Endothelial cell of umbilical vein (primary cell): ENCODE data around the gene MAP3K7CL. TPM values are rescaled to one million over a fixed set of nuclear protein-coding genes. Genes with fewer than 3 reads are reported as not detected.

Experiments
- BruUV-seq: library from RNA; stranded (reverse); fragments of 400-500 nt; replicated peaks from 2 replicates; lab custom pipeline; 2021; lab: Mats Ljungman, UMichigan
- CTCF ChIA-PET: fragments of 300-600, 350-600 bp; sonication (Branson Sonifier 250); formaldehyde crosslinking; loops from one replicate; lab custom pipeline; 2021; ENCODE audit warnings: antibody characterized with exemption, inconsistent platforms; lab: Charles Lee
- POLR2A ChIA-PET: fragments of 300-600, 350-600 bp; sonication (Branson Sonifier 250); formaldehyde crosslinking; loops from one replicate; lab custom pipeline; 2021; ENCODE audit warnings: antibody characterized with exemption, inconsistent platforms; lab: Charles Lee
- DNase-seq: peaks from one replicate; pipeline ENCODE4 v3.0.0-alpha.2; 2011; ENCODE audit warnings: low read depth, low spot score
- FAIRE-seq: peaks from 2 replicates; lab custom pipeline; 2011; peaks lifted over from hg19 to GRCh38; lab: Jason Lieb, UNC
- H2AFZ ChIP-seq: 2 replicates; pipeline ENCODE4 v1.6.0; 2012; ENCODE audit warnings: low read depth, low read length, control low read depth, inconsistent platforms
- H3K27ac ChIP-seq: 2 replicates; pipeline ENCODE4 v1.5.1; 2011; ENCODE audit warnings: low read depth, mild to moderate bottlenecking, control low read depth, low read length, moderate library complexity; ENCODE audit not compliant: insufficient read depth
- H3K27me3 ChIP-seq, 2 experiments: 2 replicates each; pipeline versions ENCODE4 v1.6.0 to v1.6.1; 2011; ENCODE audit warnings: low read length in 2 of 2, mixed read lengths in 1 of 2; ENCODE audit not compliant: control insufficient read depth in 2 of 2, insufficient read depth in 2 of 2
- H3K36me3 ChIP-seq, 2 experiments: 2 replicates in 1 of 2; 3 replicates in 1 of 2; pipeline ENCODE4 v1.5.1; 2011; ENCODE audit warnings: low read length in 2 of 2, mild to moderate bottlenecking in 1 of 2, moderate library complexity in 1 of 2; ENCODE audit not compliant: control insufficient read depth in 2 of 2, insufficient read depth in 2 of 2; ENCODE audit errors: extremely low read depth in 1 of 2
- H3K4me1 ChIP-seq: 3 replicates; pipeline ENCODE4 v1.5.1; 2011; ENCODE audit warnings: mild to moderate bottlenecking, low read length; ENCODE audit not compliant: control insufficient read depth, insufficient read depth; ENCODE audit errors: extremely low read depth
- H3K4me2 ChIP-seq: 2 replicates; pipeline ENCODE4 v1.6.1; 2011; ENCODE audit warnings: low read length, control low read depth, mixed read lengths; ENCODE audit not compliant: insufficient read depth
- H3K4me3 ChIP-seq, 3 experiments: fragments of 200-600 bp in 1 of 3; sonication (generic), shearing (Covaris generic) in 1 of 3; replicated peaks in 1 of 3; 2 replicates each; pipeline ENCODE4 v1.5.1; 2011 to 2016; ENCODE audit warnings: control low read depth in 3 of 3, low read length in 3 of 3, mild to moderate bottlenecking in 2 of 3, inconsistent platforms in 1 of 3, low read depth in 1 of 3, moderate library complexity in 1 of 3; ENCODE audit not compliant: insufficient read depth in 1 of 3
- H3K79me2 ChIP-seq: 2 replicates; pipeline ENCODE4 v1.6.0; 2012; ENCODE audit warnings: low read length, inconsistent platforms; ENCODE audit not compliant: control insufficient read depth, insufficient read depth
- H3K9ac ChIP-seq: replicated peaks from 2 replicates; pipeline ENCODE3; 2011; ENCODE audit warnings: low read length, control low read depth; ENCODE audit not compliant: insufficient read depth; ENCODE audit errors: extremely low read depth
- H3K9me1 ChIP-seq: replicated peaks from 3 replicates; pipeline ENCODE4 v1.6.0; 2011; ENCODE audit warnings: mild to moderate bottlenecking, low read length; ENCODE audit not compliant: control insufficient read depth, insufficient read depth; ENCODE audit errors: extremely low read depth
- H3K9me3 ChIP-seq: replicated peaks from 2 replicates; pipeline ENCODE4 v1.5.1; 2012; ENCODE audit warnings: low read length, inconsistent platforms; ENCODE audit not compliant: control insufficient read depth, insufficient read depth
- H4K20me1 ChIP-seq: replicated peaks from 2 replicates; pipeline ENCODE3; 2011; ENCODE audit warnings: mild to moderate bottlenecking, low read length; ENCODE audit not compliant: control insufficient read depth, insufficient read depth; ENCODE audit errors: extremely low read depth
- CTCF ChIP-seq, 2 donors: IDR thresholded peaks; 1 replicate in 1 of 2; 2 replicates in 1 of 2; pipeline ENCODE4 v1.5.1; 2011; ENCODE audit warnings: low read length in 2 of 2, mild to moderate bottlenecking in 2 of 2, moderate library complexity in 2 of 2, control low read depth in 1 of 2, inconsistent platforms in 1 of 2, low read depth in 1 of 2; ENCODE audit not compliant: insufficient read depth in 1 of 2; ENCODE audit errors: extremely low read depth in 1 of 2
- EZH2 ChIP-seq: IDR thresholded peaks from 2 replicates; pipeline ENCODE4 v1.6.1; 2012; ENCODE audit warnings: borderline replicate concordance, low read depth, mild to moderate bottlenecking, moderate library complexity, low read length, inconsistent platforms; ENCODE audit not compliant: severe bottlenecking
- FOS ChIP-seq: IDR thresholded peaks from 2 replicates; pipeline ENCODE4 v1.6.1; 2011; ENCODE audit warnings: mild to moderate bottlenecking, low read length, moderate library complexity, borderline replicate concordance; ENCODE audit not compliant: insufficient read depth
- GATA2 ChIP-seq: IDR thresholded peaks from 2 replicates; pipeline ENCODE4 v1.7.0; 2011; ENCODE audit warnings: low read depth, mild to moderate bottlenecking, moderate library complexity, mixed read lengths, low read length; ENCODE audit not compliant: insufficient read length, insufficient read depth
- JUN ChIP-seq: IDR thresholded peaks from 2 replicates; pipeline ENCODE4 v1.6.1; 2011; ENCODE audit warnings: borderline replicate concordance, low read depth; ENCODE audit not compliant: insufficient read length, insufficient read depth
- MYC ChIP-seq: IDR thresholded peaks from one replicate; pipeline ENCODE4 v1.6.1; 2011; ENCODE audit warnings: mild to moderate bottlenecking, low read depth, low read length
- POLR2A ChIP-seq: IDR thresholded peaks from 2 replicates; pipeline ENCODE4 v1.6.1; 2012; ENCODE audit warnings: low read depth, mild to moderate bottlenecking, control low read depth, low read length
- POLR2AphosphoS5 ChIP-seq: IDR thresholded peaks from 2 replicates; pipeline ENCODE4 v1.6.1; 2012; ENCODE audit warnings: low read depth, mild to moderate bottlenecking, control low read depth, low read length, moderate library complexity; ENCODE audit not compliant: insufficient read depth
- dilution Hi-C: fragments of 300-500 bp; cut with MboI; formaldehyde crosslinking; loops from one replicate; pipeline ENCODE4 v1.15.0; 2019; ENCODE audit warnings: low sequenced_read_pairs; ENCODE audit not compliant: extremely low pct_ligation_motif_present
- intact Hi-C: fragments of 100-400 bp; cut with micrococcal nuclease; formaldehyde crosslinking; loops from one replicate; pipeline ENCODE4 v1.10.0; 2022
- polyA plus RNA-seq, 4 experiments: library from polyadenylated mRNA; depleted of rRNA in 3 of 4; stranded (reverse) in 3 of 4; unstranded in 1 of 4; fragments of >200 nt; gene quantifications; 2 replicates each; pipeline versions ENCODE4 v1.2.1 to v1.2.3, GENCODE V29; 2011 to 2012; ENCODE audit warnings: missing spikeins in 1 of 4
- total RNA-seq: library from RNA; stranded (reverse); gene quantifications from 2 replicates; pipeline ENCODE4 v1.2.3, GENCODE V29; 2021
- TF ChIP-seq, protein P1 (sequence below): IDR thresholded peaks from 2 replicates; pipeline ENCODE4 v1.6.1; 2011; ENCODE audit not compliant: insufficient read depth, insufficient read length

MAP3K7CL gene
- total and polyA plus RNA-seq, 2 donors (not counting 3 experiments of a cell fraction or from before 2014, with no cell fraction given): 6.1 to 8.1 TPM

DNA sequence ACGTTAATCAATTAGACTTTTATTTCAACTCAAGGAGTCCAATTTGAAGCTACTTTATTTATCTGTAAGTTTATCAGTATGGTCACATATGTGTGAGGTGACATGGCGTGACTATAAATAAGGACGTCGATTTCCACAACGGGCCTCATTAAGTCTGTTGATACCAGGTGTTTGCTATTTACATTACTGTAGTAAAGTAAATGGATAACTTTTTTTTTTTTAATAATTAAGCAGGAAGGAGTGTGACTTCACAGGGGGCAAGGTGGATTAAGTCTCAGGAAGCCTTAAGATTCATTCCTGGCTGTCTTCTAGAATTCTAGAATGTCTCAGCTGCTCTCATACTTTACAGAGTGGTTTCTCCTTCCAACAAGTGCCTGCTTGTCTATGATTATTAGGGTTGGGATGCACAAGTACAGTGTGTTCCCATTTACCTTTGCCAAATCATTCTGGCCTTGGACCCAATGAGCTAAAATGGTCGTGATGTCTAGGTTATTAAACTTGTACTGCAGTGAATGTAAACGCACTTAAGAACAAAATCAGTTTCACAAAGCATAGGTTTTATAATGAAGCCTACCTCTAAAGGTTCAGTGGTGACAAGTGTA, 15.5 kb downstream of the MAP3K7CL start:
- Histone ChIP-seq H3K9me1 (no peaks in the 10 kb centered on the region), H2AFZ (peak overlapping the region; percentile 14), H3K79me2 (no peaks in the 10 kb centered on the region), H3K27me3 (no peaks in the 10 kb centered on the region), H3K27ac (peak overlapping the region; percentile 97), H3K9me3 (no peaks in the 10 kb centered on the region), H3K4me3 (peak overlapping the region in 1 of 3 experiments; percentile 41), H3K4me2 (peak overlapping the region; percentile 72), H3K9ac (peak overlapping the region; percentile 72), H4K20me1 (no peaks in the 10 kb centered on the region), H3K4me1 (peaks cover 35% of the 10 kb centered on the region), H3K36me3 (no peaks in the 10 kb centered on the region)
- DNase-seq (peak; percentile 34), FAIRE-seq (no peak)
- dilution Hi-C loops (no loop called here), intact Hi-C loops (loop anchor here (1.0 to 2.0 kb wide), 8 partner anchors 18 to 196 kb away; partner anchors contain the start of gene CCT8)
- TF ChIP-seq CTCF (IDR thresholded peaks at IDR 0.05; ENCODE audit: extremely low read depth in 1 of 2, insufficient read depth in 1 of 2, low read depth in 1 of 2, low read length in 2 of 2): no peak
- TF ChIP-seq EZH2: no peak
- no peak for TF ChIP-seq POLR2A
- TF ChIP-seq FOS: no peak
- TF ChIP-seq, protein P1, sequence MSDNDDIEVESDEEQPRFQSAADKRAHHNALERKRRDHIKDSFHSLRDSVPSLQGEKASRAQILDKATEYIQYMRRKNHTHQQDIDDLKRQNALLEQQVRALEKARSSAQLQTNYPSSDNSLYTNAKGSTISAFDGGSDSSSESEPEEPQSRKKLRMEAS: no peak
- TF ChIP-seq JUN: no peak
- TF ChIP-seq GATA2: no peak
- TF ChIP-seq MYC: no peak
- TF ChIP-seq POLR2AphosphoS5: no peak
- ChIA-PET POLR2A (interaction anchor here (1.9 kb wide), 1 partner anchor 153 kb away, joined by 9 read pairs; the partner anchor contains the start of gene BACH1), CTCF (interaction anchor here (1.0 to 3.7 kb wide), 9 partner anchors 9 to 203 kb away, joined by 3 to 14 read pairs (median 8); no protein-coding TSS in a partner anchor)
- BruUV-seq: TSS peak; percentile 76
